Measurements from ENCODE around the gene PCDHA4. TPM values are rescaled to one million over a fixed set of nuclear protein-coding genes. Genes with fewer than 3 reads are reported as not detected.
"Not testable (repeated sequence)": the region's sequence is repeated elsewhere in the genome, so short reads cannot be mapped to it uniquely, and the experiment has no call there.

Gene PCDHA4
- total RNA-seq, 1 donor from 2014 or later = 0.59 TPM

DNA sequence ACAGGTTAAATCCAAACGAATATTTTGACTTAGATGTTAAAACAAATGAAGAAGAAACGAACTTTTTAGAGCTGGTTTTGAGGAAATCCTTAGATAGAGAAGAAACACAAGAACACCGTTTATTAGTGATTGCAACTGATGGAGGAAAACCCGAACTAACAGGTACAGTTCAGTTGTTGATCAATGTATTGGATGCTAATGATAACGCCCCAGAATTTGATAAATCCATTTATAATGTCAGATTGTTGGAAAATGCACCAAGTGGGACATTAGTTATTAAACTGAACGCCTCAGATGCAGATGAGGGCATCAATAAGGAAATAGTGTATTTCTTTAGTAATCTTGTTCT, 15.4 kb downstream of the PCDHA4 start:
- TF ChIP-seq, protein P1, sequence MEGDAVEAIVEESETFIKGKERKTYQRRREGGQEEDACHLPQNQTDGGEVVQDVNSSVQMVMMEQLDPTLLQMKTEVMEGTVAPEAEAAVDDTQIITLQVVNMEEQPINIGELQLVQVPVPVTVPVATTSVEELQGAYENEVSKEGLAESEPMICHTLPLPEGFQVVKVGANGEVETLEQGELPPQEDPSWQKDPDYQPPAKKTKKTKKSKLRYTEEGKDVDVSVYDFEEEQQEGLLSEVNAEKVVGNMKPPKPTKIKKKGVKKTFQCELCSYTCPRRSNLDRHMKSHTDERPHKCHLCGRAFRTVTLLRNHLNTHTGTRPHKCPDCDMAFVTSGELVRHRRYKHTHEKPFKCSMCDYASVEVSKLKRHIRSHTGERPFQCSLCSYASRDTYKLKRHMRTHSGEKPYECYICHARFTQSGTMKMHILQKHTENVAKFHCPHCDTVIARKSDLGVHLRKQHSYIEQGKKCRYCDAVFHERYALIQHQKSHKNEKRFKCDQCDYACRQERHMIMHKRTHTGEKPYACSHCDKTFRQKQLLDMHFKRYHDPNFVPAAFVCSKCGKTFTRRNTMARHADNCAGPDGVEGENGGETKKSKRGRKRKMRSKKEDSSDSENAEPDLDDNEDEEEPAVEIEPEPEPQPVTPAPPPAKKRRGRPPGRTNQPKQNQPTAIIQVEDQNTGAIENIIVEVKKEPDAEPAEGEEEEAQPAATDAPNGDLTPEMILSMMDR (IDR thresholded peaks at IDR 0.05) = no peak
- Histone ChIP-seq H3K4me3 (no peak overlapping the region), H3K27me3 (ENCODE audit: low read depth) (peaks cover 18% of the 10 kb centered on the region), H3K9me3 (no peaks in the 10 kb centered on the region), H3K36me3 (no peaks in the 10 kb centered on the region), H3K27ac (no peak overlapping the region), H3K4me1 (no peaks in the 10 kb centered on the region)
- ATAC-seq = no peak
- no peak for DNase-seq
- intact Hi-C loops (cut with DNase I) = no loop called here

DNA sequence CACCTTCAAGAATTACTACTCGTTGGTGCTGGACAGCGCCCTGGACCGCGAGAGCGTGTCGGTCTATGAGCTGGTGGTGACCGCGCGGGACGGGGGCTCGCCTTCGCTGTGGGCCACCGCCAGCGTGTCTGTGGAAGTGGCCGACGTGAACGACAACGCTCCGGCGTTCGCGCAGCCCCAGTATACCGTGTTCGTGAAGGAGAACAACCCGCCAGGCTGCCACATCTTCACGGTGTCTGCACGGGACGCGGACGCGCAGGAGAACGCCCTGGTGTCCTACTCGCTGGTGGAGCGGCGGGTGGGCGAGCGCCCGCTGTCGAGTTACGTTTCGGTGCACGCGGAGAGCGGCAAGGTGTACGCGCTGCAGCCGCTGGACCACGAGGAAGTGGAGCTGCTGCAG, 16.1 kb downstream of the PCDHA4 start:
- peaks cover 21% of the 10 kb centered on the region for H3K27me3 ChIP-seq (ENCODE audit: low read depth)
- ATAC-seq; H3K9me3 ChIP-seq; DNase-seq; H3K36me3 ChIP-seq; H3K4me3 ChIP-seq; H3K4me1 ChIP-seq; H3K27ac ChIP-seq; intact Hi-C loops (cut with DNase I): not testable (repeated sequence)

DNA sequence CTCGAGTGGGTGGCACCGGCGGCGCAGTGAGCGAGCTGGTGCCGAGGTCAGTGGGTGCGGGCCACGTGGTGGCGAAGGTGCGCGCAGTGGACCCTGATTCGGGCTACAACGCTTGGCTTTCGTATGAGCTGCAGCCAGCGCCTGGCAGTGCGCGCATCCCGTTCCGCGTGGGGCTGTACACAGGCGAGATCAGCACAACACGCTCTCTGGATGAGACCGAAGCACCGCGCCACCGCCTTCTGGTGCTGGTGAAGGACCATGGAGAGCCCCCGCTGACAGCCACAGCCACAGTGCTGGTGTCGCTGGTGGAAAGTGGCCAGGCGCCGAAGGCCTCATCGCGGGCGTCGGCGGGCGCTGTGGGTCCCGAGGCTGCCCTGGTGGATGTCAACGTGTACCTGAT, 16.6 kb downstream of the PCDHA4 start:
- no peak overlapping the region for H3K4me3 ChIP-seq
- TF ChIP-seq, protein P1 (IDR thresholded peaks at IDR 0.05) = no peak
- H3K27me3 ChIP-seq (ENCODE audit: low read depth) = peaks cover 26% of the 10 kb centered on the region
- no peak overlapping the region for H3K27ac ChIP-seq
- no peaks in the 10 kb centered on the region for H3K36me3 ChIP-seq
- intact Hi-C loops (cut with DNase I) = no loop called here
- peaks cover 7% of the 10 kb centered on the region for H3K9me3 ChIP-seq
- ATAC-seq (no peak), DNase-seq (no peak)
- no peaks in the 10 kb centered on the region for H3K4me1 ChIP-seq

DNA sequence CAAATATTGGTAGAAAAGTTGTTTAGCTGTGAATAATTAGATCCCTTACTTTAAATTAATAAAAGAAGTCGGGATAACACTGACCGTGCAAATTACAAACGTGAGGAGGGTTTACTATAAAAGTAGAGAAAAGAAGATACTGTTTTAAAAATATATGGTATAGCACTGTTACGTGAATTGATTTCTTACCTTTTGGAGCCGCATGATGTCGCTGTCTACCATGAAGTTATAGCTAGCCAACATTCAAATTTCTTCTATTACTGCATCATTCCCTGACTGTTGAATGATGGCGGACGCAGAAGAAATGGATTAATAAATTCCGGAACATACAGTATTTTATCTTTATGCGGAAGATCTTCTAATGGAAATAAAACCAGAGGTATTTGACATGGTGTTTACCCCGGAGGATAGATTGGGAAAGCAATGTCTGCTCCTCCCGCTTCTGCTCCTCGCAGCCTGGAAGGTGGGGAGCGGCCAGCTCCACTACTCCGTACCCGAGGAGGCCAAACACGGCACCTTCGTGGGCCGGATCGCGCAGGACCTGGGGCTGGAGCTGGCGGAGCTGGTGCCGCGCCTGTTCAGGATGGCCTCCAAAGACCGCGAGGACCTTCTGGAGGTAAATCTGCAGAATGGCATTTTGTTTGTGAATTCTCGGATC, 21.0 kb downstream of the PCDHA4 start, which contains the start of gene PCDHA6:
Gene PCDHA6 (plus strand): TSS at position 257 of the 658 bp plus-strand sequence. CDS start 132 bp downstream, at position 389.
- intact Hi-C loops (cut with DNase I) = no loop called here
- TF ChIP-seq, protein P1 (IDR thresholded peaks at IDR 0.05) = no peak
- Histone ChIP-seq H3K36me3 (no peaks in the 10 kb centered on the region), H3K9me3 (peaks cover 19% of the 10 kb centered on the region), H3K27me3 (ENCODE audit: low read depth) (peaks cover 28% of the 10 kb centered on the region), H3K27ac (no peak within 1 kb of the TSS), H3K4me1 (no peaks in the 10 kb centered on the region), H3K4me3 (no peak within 1 kb of the TSS)
- ATAC-seq (no peak), DNase-seq (no peak)

DNA sequence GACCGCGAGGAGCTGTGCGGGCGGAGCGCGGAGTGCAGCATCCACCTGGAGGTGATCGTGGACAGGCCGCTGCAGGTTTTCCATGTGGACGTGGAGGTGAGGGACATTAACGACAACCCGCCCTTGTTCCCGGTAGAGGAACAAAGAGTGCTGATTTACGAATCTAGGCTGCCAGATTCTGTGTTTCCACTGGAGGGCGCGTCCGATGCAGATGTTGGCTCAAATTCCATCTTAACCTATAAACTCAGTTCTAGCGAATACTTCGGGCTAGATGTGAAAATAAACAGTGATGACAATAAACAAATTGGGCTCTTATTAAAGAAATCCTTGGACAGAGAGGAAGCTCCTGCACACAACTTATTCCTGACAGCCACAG, 21.5 kb downstream of the PCDHA4 start:
- H3K27me3 ChIP-seq (ENCODE audit: low read depth) = peaks cover 28% of the 10 kb centered on the region
- H3K36me3 ChIP-seq = no peaks in the 10 kb centered on the region
- DNase-seq = no peak
- peaks cover 19% of the 10 kb centered on the region for H3K9me3 ChIP-seq
- no peak overlapping the region for H3K27ac ChIP-seq
- H3K4me3 ChIP-seq = no peak overlapping the region
- intact Hi-C loops (cut with DNase I) = no loop called here
- no peak for ATAC-seq
- H3K4me1 ChIP-seq = no peaks in the 10 kb centered on the region
- TF ChIP-seq, protein P1 (IDR thresholded peaks at IDR 0.05) = no peak

DNA sequence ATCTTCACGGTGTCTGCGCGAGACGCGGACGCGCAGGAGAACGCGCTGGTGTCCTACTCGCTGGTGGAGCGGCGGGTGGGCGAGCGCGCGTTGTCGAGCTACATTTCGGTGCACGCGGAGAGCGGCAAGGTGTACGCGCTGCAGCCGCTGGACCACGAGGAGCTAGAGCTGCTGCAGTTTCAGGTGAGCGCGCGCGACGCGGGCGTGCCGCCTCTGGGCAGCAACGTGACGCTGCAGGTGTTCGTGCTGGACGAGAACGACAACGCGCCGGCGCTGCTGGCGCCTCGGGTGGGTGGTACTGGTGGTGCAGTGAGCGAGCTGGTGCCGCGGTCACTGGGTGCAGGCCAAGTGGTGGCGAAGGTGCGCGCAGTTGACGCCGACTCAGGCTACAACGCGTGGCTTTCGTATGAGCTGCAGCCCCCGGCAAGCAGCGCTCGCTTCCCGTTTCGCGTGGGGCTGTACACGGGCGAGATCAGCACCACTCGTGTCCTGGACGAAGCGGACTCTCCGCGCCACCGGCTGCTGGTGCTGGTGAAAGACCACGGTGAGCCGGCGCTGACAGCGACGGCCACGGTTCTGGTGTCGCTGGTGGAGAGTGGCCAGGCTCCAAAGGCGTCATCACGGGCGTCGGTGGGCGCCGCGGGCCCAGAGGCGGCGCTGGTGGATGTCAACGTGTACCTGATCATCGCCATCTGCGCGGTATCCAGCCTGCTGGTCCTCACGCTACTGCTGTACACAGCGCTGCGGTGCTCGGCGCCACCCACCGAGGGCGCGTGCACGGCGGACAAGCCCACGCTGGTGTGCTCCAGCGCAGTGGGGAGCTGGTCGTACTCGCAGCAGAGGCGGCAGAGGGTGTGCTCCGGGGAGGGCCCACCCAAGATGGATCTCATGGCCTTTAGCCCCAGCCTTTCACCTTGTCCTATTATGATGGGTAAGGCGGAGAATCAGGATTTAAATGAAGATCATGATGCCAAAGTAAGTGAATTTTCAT, 22.9 kb downstream of the PCDHA4 start:
- intact Hi-C loops (cut with DNase I); H3K36me3 ChIP-seq; H3K4me3 ChIP-seq; H3K4me1 ChIP-seq; ATAC-seq; DNase-seq; H3K27ac ChIP-seq: not testable (repeated sequence)
- peaks cover 32% of the 10 kb centered on the region for H3K27me3 ChIP-seq (ENCODE audit: low read depth)
- peaks cover 21% of the 10 kb centered on the region for H3K9me3 ChIP-seq

Measured in lower lobe of right lung (tissue), 2 donors.